Measurements from ENCODE around the gene HTATSF1.

Gene HTATSF1

GRCh38 chrX:136493011-136493410 lies 4.4 kb upstream of the HTATSF1 start:
- no peak for DNase-seq (ENCODE audit: low read depth)
- in situ Hi-C loops (cut with HindIII; ENCODE audit: low sequenced_read_pairs): no loop called here
- no peak for TF ChIP-seq CTCF (IDR thresholded peaks at IDR 0.05; ENCODE audit: low read depth, low read length, missing control alignments)
- H3K4me3 ChIP-seq (ENCODE audit: low read depth, low read length): no peak overlapping the region

- no peak for DNase-seq (ENCODE audit: low read depth)
- H3K4me3 ChIP-seq (ENCODE audit: low read depth, low read length): no peak overlapping the region
- in situ Hi-C loops (cut with HindIII; ENCODE audit: low sequenced_read_pairs): no loop called here
- no peak for TF ChIP-seq CTCF (IDR thresholded peaks at IDR 0.05; ENCODE audit: low read depth, low read length, missing control alignments)
Measured at GRCh38 chrX:136495043-136495442, 2.3 kb upstream of the HTATSF1 start.

GRCh38 chrX:136496186-136496763 lies 1.1 kb upstream of the HTATSF1 start:
- in situ Hi-C loops (cut with HindIII; ENCODE audit: low sequenced_read_pairs): no loop called here
- no peak for DNase-seq (ENCODE audit: low read depth)
- peak overlapping the region; percentile 66 for H3K4me3 ChIP-seq (ENCODE audit: low read depth, low read length)
- TF ChIP-seq CTCF (IDR thresholded peaks at IDR 0.05; ENCODE audit: low read depth, low read length, missing control alignments): no peak

GRCh38 chrX:136496764-136497555 lies 432 bp upstream of the HTATSF1 start:
- in situ Hi-C loops (cut with HindIII; ENCODE audit: low sequenced_read_pairs): no loop called here
- H3K4me3 ChIP-seq (ENCODE audit: low read depth, low read length): peak overlapping the region; percentile 66
- peak; percentile 42 for DNase-seq (ENCODE audit: low read depth)
- no peak for TF ChIP-seq CTCF (IDR thresholded peaks at IDR 0.05; ENCODE audit: low read depth, low read length, missing control alignments)

GRCh38 chrX:136519069-136519468 lies 21.7 kb downstream of the HTATSF1 start:
- in situ Hi-C loops (cut with HindIII; ENCODE audit: low sequenced_read_pairs): no loop called here
- no peak for DNase-seq (ENCODE audit: low read depth)
- no peak overlapping the region for H3K4me3 ChIP-seq (ENCODE audit: low read depth, low read length)
- TF ChIP-seq CTCF (IDR thresholded peaks at IDR 0.05; ENCODE audit: low read depth, low read length, missing control alignments): no peak

GRCh38 chrX:136523770-136524169 lies 26.4 kb downstream of the HTATSF1 start:
- in situ Hi-C loops (cut with HindIII; ENCODE audit: low sequenced_read_pairs): no loop called here
- no peak for TF ChIP-seq CTCF (IDR thresholded peaks at IDR 0.05; ENCODE audit: low read depth, low read length, missing control alignments)
- DNase-seq (ENCODE audit: low read depth): no peak
- no peak overlapping the region for H3K4me3 ChIP-seq (ENCODE audit: low read depth, low read length)

Measured in astrocyte of the cerebellum (primary cell).